K562 (cell line): ENCODE results near the gene COL16A1.

ENCODE experiments used
- CBX5 ChIP-seq: IDR thresholded peaks from 2 replicates; pipeline ENCODE4 v1.6.1; 2014; ENCODE audit warnings: low read depth, borderline replicate concordance
- CHAMP1 ChIP-seq: fragments of 450-650 bp; IDR thresholded peaks from 2 replicates; pipeline ENCODE4 v1.6.1; 2016; ENCODE audit warnings: mild to moderate bottlenecking
- CTCF ChIP-seq, 3 experiments: IDR thresholded peaks in 2 of 3; conservative IDR thresholded peaks in 1 of 3; 2 replicates each; pipeline ENCODE4 v1.5.1; 2011 to 2012; ENCODE audit warnings: low read length in 3 of 3, mild to moderate bottlenecking in 3 of 3, control low read depth in 2 of 3, improper control_type of control experiment in 1 of 3, inconsistent platforms in 1 of 3, low read depth in 1 of 3, mixed read lengths in 1 of 3, moderate library complexity in 1 of 3; ENCODE audit not compliant: insufficient read depth in 2 of 3
- NR3C1 ChIP-seq: sonication (generic); formaldehyde crosslinking; IDR thresholded peaks from 2 replicates; pipeline ENCODE4 v1.8.1; 2022; ENCODE audit warnings: missing genetic modification reagents
- TARDBP ChIP-seq: fragments of 450-650 bp; IDR thresholded peaks from 2 replicates; pipeline ENCODE4 v1.6.1; 2016

DNA sequence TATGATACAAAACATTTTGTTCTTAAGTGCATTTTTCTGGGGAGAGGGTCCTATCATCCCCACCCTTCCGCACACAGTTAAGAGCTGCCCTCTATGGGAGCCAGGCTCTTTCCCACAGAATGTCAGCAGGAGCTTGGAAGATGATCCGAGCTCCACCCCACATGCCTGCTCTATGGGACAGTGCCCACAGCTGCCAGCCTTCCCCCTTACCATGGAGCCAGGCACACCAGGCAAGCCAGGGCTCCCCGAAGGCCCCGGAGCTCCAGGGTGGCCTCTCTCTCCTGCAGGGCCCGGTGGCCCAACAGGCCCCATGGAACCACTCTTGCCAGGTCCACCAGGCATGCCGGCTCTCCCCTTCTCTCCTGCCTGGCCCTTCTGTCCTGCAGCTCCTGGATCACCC, 48.7 kb downstream of the COL16A1 start:
- TF ChIP-seq TARDBP: no peak
- no peak for TF ChIP-seq CHAMP1
- TF ChIP-seq CTCF (IDR thresholded peaks at IDR 0.05 in 2 of 3, conservative IDR thresholded peaks at IDR 0.05 in 1 of 3; ENCODE audit: insufficient read depth in 2 of 3, low read depth in 1 of 3, low read length in 3 of 3): no peak
- no peak for TF ChIP-seq CBX5
- TF ChIP-seq NR3C1 (CRISPR knock-in tag): no peak
